ENCODE results near the gene AEN. TPM values are rescaled to one million over a fixed set of nuclear protein-coding genes. Genes with fewer than 3 reads are reported as not detected.
A peak's percentile ranks its signal among the peaks of the same experiment; 100 is the strongest.
"Not testable (repeated sequence)": the region's sequence is repeated elsewhere in the genome, so short reads cannot be mapped to it uniquely, and the experiment has no call there.

Gene AEN
- total and polyA plus RNA-seq, 8 donors, result 1.8 to 35.3 (median 14.3) TPM

DNA sequence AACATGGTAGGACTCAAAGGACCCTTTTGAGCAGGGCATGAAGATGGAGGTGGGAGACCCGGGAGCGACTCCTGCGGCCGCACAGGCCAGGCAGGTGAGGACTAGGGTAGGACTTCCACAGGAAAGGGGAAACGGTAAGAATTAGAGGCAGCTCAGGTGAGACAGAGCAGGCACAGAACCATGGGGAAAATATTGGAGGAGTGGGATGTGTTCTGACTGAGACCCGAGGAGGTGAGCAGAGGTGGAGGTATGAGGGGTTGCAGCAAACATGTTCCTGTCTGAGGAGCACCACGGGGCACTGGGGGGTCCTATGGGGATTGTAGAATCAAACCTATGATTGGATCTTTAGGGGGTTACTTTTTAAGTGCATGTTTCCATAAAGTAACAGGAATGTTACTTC lies 16.3 kb downstream of the AEN start:
- Histone ChIP-seq H3K4me1 (peaks cover 55 to 69% (median 61%) of the 10 kb centered on the region in 4 donors), H3K36me3 (peaks cover 0 to 9% (median 4%) of the 10 kb centered on the region in 4 donors), H3K4me3 (no peak overlapping the region), H3K27ac (peak overlapping the region; percentile 82 to 99 (median 97)), H3K9me3 (no peaks in the 10 kb centered on the region), H3K27me3 (no peaks in the 10 kb centered on the region)
- intact Hi-C loops (cut with DNase I; ENCODE audit: low total_unique reads), result no loop called here
- TF ChIP-seq EP300 (IDR thresholded peaks at IDR 0.05) (no peak), POLR2AphosphoS5 (IDR thresholded peaks at IDR 0.05) (no peak), POLR2A (IDR thresholded peaks at IDR 0.05) (no peak)
- TF ChIP-seq, protein P1, sequence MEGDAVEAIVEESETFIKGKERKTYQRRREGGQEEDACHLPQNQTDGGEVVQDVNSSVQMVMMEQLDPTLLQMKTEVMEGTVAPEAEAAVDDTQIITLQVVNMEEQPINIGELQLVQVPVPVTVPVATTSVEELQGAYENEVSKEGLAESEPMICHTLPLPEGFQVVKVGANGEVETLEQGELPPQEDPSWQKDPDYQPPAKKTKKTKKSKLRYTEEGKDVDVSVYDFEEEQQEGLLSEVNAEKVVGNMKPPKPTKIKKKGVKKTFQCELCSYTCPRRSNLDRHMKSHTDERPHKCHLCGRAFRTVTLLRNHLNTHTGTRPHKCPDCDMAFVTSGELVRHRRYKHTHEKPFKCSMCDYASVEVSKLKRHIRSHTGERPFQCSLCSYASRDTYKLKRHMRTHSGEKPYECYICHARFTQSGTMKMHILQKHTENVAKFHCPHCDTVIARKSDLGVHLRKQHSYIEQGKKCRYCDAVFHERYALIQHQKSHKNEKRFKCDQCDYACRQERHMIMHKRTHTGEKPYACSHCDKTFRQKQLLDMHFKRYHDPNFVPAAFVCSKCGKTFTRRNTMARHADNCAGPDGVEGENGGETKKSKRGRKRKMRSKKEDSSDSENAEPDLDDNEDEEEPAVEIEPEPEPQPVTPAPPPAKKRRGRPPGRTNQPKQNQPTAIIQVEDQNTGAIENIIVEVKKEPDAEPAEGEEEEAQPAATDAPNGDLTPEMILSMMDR (IDR thresholded peaks at IDR 0.05), result no peak
- DNase-seq, result no peak
- WGBS, 5 donors, result 70 to 83% (median 72%) methylated on average over 7 of the region's 7 CpGs

DNA sequence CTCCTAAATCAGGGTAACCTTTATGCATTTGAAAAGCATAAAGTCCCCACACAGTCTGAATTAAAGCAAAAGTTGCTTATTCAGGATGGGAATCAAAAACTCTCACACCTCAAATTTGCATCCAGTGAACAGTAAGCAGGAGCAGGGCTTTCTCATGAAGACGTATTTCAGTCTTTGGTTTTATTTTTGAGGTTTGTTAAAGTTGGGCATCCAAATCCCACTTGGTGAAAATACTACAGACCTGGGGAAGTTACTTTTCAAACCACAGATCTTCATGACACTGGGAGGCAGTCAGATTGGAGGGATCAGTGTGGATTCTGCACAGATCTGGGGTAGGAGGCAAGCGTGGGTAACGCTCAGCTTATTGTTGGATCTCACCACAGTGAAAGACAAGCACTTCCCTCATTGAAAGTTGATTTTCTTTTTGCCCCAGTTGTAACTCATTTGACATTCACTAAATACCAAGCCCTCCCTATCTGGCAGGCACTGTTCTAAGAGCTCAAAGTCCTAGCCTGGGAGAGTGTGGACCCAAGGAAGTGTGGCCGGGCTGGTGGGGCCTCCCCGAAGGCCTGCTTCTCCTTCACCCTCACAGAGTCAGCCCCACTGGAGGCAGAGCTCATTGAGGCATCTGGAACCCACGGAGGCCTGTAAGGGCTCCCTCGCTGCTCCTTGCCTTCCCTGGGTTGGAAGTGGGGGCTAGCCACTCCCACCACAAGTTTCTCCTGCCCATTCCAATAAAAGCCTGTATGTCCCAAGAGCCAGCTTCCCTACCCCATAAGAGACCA lies 16.9 kb downstream of the AEN start:
- Histone ChIP-seq H3K36me3 (peaks cover 0 to 5% (median 1%) of the 10 kb centered on the region in 4 donors), H3K27ac (peak overlapping the region; percentile 91 to 99 (median 97)), H3K9me3 (no peaks in the 10 kb centered on the region), H3K4me3 (peak overlapping the region; percentile 41 to 58 (median 49)), H3K27me3 (no peaks in the 10 kb centered on the region), H3K4me1 (peaks cover 55 to 71% (median 61%) of the 10 kb centered on the region in 4 donors)
- intact Hi-C loops (cut with DNase I; ENCODE audit: low total_unique reads), result no loop called here
- DNase-seq, result peak in 1 of 2 donors; percentile 76
- WGBS, 5 donors, result 26 to 48% (median 35%) methylated on average over 4 to 7 of the region's 7 CpGs
- TF ChIP-seq POLR2AphosphoS5 (IDR thresholded peaks at IDR 0.05) (no peak), POLR2A (IDR thresholded peaks at IDR 0.05) (no peak), EP300 (IDR thresholded peaks at IDR 0.05) (no peak)
- TF ChIP-seq, protein P1 (IDR thresholded peaks at IDR 0.05), result no peak

DNA sequence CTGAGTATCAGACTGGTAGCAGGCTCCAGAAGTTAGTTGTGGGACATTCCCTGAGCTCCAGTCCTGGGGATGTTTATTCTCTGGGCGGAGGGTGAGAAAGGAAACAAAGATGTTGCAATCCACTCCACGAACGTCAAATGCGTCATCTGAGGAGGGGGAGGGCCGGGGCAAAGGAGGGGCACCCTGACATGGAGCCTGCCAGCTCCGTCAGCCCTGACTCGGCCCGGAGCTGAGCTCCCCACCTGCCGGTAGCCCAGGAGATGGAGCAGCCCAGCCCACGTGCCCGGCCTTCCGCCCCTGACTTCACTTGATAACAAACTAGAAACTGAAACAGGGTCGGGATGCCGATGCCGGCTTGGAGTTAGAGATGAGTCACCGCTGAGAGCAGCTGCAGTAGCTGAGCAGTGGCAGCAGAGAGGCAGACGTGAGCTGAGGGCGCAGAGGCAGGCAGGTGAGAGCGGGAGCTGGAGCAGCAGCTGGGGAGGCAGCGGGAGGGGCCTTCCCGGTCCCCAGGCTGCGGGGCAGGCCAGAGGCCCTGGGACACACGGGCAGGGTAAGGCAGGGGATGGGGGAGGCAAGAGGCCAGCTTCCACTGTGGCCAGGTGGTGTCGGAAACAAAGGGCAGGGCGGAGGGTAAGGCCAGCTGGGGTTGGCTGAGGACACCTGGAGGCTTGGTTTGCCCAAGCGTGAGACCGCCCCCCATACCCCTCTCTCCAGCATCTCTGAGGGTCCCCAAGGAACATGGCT lies 17.7 kb downstream of the AEN start, which contains the start of gene ISG20:
Gene ISG20 (plus strand): TSS at position 391 of the 747 bp plus-strand sequence. CDS start 351 bp downstream, at position 742.
- peaks cover 55 to 71% (median 63%) of the 10 kb centered on the region in 4 donors for H3K4me1 ChIP-seq
- H3K36me3 ChIP-seq, result peaks cover 0 to 4% (median 0%) of the 10 kb centered on the region in 4 donors
- WGBS, 5 donors, result 0 to 4% (median 2%) methylated on average over 24 to 27 of the region's 27 CpGs
- no peaks in the 10 kb centered on the region for H3K9me3 ChIP-seq
- H3K4me3 ChIP-seq, result peak within 1 kb of the TSS; percentile 41 to 58 (median 49)
- TF ChIP-seq, protein P1 (IDR thresholded peaks at IDR 0.05), result peak in 5 of 7 experiments; percentile 8 to 62 (median 56)
- TF ChIP-seq POLR2A (IDR thresholded peaks at IDR 0.05) (peak in 2 of 4 donors; percentile 86 to 91), POLR2AphosphoS5 (IDR thresholded peaks at IDR 0.05) (peak; percentile 73 to 99 (median 98)), EP300 (IDR thresholded peaks at IDR 0.05) (peak; percentile 78)
- peak; percentile 97 to 98 for DNase-seq
- intact Hi-C loops (cut with DNase I; ENCODE audit: low total_unique reads), result no loop called here
- H3K27ac ChIP-seq, result peak within 1 kb of the TSS; percentile 91 to 99 (median 97)
- H3K27me3 ChIP-seq, result no peaks in the 10 kb centered on the region

DNA sequence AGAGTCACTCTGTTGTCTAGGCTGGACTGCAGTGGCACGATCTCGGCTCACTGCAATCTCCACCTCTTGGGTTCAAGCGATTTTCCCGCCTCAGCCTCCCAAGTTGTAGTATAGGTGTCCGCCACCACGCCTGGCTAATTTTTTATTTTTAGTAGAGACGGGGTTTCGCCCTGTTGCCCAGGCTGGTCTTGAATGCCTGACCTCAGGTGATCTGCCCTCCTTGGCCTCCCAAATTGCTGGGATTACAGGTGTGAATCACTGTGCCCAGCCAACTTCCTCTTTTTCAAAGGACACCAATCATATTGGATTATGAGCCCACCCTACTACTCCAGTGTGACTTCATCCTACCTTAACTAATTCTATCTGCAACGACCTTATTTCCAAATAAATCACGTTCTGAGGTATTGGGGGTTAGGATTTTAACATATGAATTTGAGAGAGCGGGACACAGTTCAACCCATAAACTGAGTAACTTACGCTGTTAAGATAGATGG lies 20.9 kb downstream of the AEN start:
- WGBS, 5 donors, result 90 to 94% (median 93%) methylated on average over 12 of the region's 12 CpGs
- Histone ChIP-seq H3K4me3 (no peak overlapping the region), H3K36me3 (peaks cover 0 to 19% (median 6%) of the 10 kb centered on the region in 4 donors), H3K9me3 (no peaks in the 10 kb centered on the region), H3K4me1 (peaks cover 40 to 77% (median 55%) of the 10 kb centered on the region in 4 donors), H3K27me3 (no peaks in the 10 kb centered on the region), H3K27ac (peak overlapping the region in 3 of 5 donors; percentile 91 to 98 (median 97))
- intact Hi-C loops (cut with DNase I; ENCODE audit: low total_unique reads), result no loop called here
- TF ChIP-seq POLR2AphosphoS5 (IDR thresholded peaks at IDR 0.05), result no peak
- no peak for TF ChIP-seq POLR2A (IDR thresholded peaks at IDR 0.05)
- TF ChIP-seq, protein P1 (IDR thresholded peaks at IDR 0.05), result no peak
- no peak for TF ChIP-seq EP300 (IDR thresholded peaks at IDR 0.05)
- no peak for DNase-seq

DNA sequence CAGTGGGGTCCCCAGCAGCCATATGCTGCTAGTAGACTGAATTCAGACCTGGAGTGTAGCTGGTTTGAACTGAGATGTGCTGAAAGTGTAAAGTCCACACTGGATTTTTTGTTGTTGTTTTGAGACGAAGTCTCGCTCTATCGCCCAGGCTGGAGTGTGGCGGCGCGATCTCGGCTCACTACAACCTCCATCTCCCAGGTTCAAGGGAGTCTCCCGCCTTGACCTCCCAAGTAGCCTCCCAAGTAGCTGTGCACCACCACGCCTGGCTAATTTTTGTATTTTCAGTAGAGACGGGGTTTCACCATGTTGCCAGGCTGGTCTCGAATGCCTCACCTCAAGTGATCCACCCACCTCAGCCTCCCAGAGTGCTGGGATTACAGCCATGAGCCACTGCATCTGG lies 21.4 kb downstream of the AEN start:
- Histone ChIP-seq H3K4me1 (peaks cover 39 to 77% (median 56%) of the 10 kb centered on the region in 4 donors), H3K36me3 (peaks cover 0 to 19% (median 6%) of the 10 kb centered on the region in 4 donors)
- 91 to 97% (median 95%) methylated on average over 11 of the region's 11 CpGs for WGBS, 5 donors
- H3K4me3 ChIP-seq; H3K27me3 ChIP-seq; intact Hi-C loops (cut with DNase I; ENCODE audit: low total_unique reads); DNase-seq; H3K9me3 ChIP-seq; H3K27ac ChIP-seq: not testable (repeated sequence)
